SK-N-MC (cell line): ENCODE results near the gene AQP6.

Experiments
- EZH2 ChIP-seq: fragments of 200-600 bp; sonication (generic); IDR thresholded peaks from one replicate; pipeline ENCODE4 v1.6.1; 2017; ENCODE audit warnings: antibody characterized with exemption
- POLR2AphosphoS5 ChIP-seq: IDR thresholded peaks from 2 replicates; pipeline ENCODE4 v1.6.1; 2012; ENCODE audit warnings: mild to moderate bottlenecking, low read depth, low read length, borderline replicate concordance

DNA sequence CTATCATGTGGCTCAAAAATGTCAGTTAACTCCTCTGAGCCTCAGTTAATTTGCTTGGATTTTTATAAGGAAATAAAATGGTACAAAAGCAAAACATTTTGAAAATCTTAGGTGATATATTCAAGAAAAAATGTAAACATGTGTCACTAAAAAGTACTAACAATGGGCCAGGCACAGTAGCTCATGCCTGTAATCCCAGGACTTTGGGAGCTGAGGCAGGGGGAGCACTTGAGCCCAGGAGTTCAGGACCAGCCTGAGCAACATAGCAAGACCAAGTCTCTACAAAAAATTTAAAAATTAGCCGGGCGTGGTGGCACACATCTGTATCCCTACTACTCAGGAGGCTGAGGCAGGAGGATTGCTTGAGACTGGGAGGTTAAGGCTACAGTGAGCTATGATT lies 25.7 kb downstream of the AQP6 start:
- no peak for TF ChIP-seq POLR2AphosphoS5
- TF ChIP-seq EZH2 = no peak
